HG02623 (cell line): ENCODE measurements around the gene ATP2B3.
"Not testable (repeated sequence)": the region's sequence is repeated elsewhere in the genome, so short reads cannot be mapped to it uniquely, and the experiment has no call there.

Experiments
- ATAC-seq: cut with Tn5 transposase; IDR thresholded peaks from one replicate; pipeline ENCODE4 v1.9.1; 2021; ENCODE audit warnings: moderate library complexity; ENCODE audit not compliant: unreplicated experiment

ATP2B3 gene

DNA sequence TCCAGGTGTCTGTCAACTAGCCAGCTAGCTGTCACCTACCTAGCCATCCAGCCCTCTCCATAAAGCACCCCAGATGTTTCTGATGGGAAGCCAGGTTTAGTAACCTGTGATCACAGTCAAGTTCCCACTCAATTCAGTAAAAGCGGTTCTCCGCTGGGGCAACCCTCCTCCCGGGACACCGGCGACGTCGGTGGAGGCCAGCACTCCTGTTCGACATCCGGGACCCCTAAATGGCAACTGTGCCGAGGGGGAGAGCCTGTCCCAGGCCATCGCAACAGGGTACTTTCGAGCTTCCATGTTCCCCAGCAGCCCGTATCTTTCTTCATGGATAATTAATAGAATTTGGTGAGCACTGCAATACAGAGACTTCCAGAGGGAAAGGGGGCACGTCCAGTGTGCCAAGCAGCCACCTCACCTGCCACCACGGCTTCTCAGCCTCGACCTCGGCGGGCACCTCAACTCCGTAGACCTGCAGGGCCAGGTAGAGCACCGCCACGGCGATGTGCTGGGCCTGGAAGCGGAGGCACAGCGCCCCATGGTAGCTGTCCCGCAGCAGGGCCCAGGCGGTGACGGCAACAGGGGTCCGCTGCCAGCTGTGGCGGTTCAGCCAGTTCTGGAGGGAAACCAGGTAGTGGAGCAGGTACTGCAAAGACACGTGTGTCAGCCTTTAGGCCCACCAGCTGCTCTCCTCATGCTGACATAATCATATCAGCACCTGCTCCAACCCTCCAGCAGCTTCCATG is 74.8 kb downstream of the ATP2B3 start:
- ATAC-seq: no peak

DNA sequence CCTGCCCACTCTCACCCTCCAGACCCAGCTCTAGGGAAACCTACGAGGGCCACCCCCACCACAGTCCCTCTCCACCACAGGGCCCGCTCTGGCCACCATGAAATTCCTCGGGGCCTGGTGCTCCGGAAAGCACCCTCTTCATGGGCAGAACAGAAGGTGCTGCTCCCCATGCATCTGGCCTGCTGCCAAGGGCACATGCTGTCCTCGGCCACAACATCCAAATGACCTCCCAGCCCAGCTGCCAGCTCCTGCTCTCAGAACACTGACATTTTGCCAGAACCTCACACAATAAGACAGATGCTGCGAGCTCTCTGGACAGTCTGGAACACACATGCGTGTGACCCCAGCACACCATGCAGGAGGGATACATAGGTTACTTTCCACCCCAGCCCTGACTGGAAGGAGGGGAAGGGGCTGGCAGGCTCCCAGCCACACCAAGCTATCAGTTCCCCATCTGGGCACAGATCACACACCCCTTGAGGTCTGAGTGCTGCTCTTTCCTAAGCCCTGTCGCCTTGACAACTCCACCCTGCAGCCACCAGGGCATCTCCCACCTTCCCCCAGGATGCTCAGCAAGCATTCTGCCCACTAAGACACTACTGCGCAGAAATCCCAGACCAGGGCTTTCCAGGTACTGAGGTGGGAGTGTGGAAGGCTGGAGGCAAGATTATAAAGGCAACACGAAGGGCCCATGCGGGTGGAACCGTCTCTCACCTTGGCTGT is 75.7 kb downstream of the ATP2B3 start:
- ATAC-seq: no peak

DNA sequence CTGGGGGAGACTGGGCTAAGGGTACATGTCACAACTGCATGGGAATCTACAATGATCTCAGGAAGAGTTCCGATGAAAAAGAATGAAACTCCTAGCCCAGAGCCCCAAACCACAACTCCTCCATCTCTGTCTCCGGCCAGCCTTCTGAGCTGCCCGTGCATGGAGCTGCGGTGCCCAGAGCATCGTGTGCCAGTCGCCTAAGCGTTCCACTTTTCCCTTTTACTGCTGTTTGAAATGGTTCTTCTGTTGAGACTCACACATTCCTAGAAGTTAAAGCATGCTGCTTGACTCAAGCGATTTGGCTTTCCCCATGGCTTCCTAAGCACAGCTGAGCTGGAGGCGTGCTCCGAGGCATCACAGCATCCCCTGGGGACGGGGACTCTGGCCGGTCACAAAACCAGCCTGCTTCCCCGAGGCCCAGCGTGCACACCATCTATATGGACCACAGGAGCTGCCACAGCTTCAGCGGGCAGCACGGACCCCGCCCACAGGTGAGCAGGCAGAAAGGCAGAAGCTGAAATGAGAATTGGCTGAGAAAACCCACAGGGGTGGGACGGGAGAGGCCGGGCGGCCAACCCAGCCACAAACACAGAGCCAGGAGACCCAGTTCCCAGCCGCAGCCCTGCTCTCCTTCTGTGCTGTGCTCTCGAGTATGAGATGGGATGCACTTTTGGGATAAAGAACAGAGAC is 76.5 kb downstream of the ATP2B3 start:
- no peak for ATAC-seq

DNA sequence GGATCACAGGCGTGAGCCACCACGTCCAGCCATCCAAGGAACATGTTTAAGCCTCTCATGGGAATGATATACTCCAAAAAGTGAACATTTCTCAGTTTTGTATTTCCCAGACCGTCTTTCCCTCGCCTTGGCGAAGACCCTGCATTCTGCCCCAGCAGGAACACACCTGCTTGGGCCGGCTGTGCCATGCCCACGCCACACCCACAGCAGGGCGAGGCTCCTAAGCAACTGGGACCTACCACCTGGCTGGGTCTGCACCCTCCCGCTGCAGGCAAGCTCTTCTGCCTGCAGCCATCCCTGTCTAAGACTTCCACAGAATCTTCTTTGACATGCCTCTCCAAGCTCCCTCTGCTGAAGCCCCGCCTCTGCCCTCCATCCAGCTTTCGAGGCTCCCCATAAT is 77.9 kb downstream of the ATP2B3 start:
- no peak for ATAC-seq

DNA sequence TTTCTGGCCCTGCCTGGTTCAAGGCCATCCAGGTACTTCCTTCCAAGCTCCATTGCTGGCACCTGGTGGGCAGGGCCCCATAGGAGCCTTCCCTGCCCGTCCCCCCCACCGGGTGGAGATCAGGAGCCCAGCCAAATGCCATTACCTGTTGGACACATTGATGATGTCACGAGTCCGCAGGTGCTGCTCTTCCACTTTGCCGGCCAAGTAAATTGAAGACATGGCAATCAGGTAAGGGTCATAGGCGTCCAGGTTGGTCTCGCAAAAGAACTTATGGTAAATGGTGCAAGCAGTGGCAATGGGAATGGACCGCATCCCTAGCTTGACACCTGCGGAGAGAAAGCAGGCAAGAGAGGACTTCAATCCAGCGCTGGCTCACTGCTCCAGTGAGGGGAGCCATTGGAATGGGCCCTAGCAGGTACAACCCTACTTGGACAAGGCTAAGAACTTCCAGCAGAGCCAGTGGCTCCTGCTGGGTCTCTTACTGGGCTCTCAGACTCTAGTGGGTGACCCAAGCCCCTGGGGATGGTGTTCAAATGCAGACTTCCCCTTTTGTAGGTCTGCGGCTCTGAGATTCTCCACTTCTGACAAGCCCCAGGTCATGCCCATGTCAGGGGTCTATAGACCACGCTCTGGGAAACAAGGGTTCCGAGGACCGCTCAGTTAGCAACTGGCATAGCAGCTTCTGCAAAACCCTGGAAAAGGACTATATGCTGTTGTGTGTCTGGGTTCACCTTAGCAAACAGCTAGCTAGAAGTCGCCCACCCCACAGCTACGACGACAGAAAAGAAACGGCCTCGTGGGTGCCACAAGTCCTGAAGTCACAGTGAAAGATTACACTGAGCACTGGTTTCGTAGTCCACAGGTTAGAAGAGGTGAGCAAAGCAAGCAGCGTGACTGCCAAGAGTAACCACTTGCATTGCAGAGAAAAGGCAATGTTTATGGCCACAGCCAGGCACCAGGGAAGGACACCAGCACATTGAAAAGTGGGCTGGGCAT is 78.7 kb downstream of the ATP2B3 start:
- no peak for ATAC-seq

DNA sequence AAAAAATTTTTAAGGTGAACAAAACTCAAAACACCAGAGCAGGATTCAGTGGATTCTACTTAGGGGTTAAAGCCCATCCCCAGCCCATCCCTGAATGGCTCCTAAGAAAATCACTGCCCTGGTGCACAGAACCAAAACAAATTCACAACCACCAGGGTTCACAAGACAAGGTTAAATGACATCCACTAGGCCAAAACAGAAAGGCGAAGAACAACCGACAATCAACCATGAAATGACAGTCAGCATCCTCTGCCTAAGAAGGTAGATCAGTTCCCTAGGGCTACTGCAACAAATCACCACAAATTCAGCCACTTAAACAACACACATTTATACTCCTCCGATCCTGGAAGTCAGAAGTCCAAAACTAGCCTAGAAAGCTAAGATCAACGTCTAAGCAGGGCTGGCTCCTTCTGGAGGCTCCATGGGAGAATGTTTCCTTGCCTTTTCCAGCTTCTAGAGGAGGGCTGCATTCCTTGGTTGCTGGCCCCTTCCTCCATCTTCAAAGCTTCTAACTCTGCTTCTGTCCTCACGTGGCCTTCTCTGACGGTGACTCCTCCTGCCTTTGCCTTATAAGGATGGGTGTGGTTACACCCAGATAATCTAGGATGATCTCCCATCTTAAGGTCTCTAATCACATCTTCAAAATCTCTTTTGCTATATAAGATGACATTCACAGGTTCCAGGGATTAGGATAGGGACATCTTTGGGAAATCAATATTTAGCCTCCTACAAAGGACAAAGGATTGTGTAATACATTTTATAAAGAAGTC is 79.7 kb downstream of the ATP2B3 start:
- ATAC-seq: no peak

DNA sequence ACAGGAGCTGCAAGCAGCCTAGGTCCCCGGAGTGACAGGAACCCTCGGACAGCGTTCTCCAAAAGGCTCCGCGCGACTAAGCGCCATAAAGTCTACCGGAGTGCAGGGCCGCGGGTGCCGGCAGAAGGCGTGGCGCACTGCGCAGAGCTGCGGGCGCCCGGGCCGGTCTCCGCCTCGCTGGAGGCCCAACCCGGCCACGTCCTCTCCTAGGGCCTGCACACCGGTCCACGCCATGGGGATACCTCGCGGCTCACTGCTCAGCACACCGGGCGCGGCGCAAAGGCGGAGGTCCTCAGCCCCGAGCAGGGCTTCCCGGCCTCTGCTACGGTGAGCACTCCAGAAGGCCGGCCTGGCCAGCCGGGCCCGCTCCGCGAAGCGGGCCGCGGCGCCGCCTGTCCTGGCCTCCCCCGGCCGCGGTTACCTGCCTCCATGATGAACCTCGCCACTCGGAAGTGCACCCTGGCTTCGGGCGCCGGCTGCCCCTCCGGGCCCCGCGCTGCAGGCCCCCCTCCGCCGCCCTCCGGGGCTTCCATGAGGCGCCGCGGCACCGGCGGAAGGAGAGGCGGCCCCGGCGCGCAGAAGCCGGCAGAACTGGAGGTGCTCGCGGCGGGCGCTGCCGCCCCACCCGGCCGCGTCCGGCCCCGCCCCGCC is 81.2 kb downstream of the ATP2B3 start, which contains the start of gene CCNQ:
TSS of gene CCNQ (minus strand) at position 599 of the 651 bp plus-strand sequence. CDS start at position 533, 66 bp downstream.
- ATAC-seq: peak; percentile 48

DNA sequence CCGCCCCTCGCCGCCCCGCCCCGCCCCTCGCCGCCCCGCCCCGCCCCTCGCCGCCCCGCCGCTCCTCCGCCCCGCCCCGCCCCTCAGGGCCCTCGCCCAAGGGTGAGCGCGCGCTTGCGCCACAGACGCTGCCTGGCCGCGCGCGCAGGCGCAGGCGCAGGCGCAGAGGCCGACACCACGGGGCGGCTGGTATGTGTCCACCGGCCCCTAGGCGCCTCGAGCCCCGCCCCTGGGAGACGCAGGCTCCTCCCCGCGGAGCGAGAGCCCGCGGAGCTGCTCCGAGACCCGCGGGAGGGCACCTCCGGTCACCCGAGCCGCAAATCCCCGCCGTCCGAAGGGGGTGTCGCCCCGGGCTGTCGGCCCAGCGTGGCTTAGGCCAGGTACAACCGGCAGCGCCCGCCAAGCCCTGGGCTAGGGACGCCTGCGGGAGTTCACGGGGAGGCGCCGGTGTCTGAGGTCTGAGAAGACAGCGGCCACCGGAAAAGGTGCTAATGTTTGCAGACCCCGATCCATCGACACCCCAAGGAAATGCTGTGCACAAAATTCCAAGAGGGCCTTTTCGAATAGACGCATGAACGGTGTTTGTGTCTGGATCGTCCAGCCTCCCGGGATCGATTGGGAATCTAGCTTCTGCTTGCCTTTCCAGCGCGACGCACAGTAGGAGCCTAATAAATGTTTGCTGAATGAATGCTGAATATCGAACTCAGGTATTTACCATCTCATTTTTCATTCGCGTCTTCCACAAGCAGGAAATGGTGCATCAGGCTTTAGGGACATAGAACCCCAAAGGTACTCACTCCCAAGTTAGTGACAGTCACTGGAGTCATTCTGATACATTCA is 82.0 kb downstream of the ATP2B3 start:
- ATAC-seq: peak; percentile 78

DNA sequence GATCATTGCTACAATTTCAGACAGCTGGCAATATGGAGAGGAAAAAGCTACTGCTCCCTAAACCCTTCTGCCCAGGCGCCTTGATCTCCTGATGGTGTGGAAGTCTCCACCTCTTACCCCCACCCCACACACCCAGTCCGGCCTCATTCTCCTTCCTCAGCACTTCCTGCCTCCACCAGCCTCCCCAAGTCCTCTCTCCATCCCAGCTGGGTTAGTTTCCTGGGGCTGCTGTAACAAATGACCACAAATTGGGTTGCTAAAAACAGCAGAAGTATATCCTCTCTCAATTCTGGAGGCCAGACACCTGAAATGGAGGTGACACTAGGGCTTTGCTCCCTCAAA is 82.6 kb downstream of the ATP2B3 start:
- no peak for ATAC-seq

DNA sequence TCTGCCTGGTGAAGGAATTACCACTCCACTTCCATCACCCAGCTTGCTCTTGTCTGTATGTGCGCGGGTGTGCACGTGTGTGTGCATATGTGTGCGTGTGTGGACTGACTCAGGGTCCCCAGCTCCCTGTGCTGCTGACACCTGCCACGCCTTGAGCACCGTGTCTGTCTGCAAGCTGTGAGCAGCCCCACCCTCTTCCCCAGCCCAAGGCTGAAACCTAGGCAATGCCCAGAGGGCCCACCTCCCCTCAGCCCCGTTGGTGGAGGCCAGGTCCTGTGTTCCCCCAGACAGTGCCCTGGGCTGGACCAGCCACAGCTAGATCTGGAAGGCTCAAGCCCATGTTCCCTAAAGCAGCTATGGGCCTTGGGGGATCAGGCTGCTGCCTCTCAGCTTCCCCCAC is 83.5 kb downstream of the ATP2B3 start:
- ATAC-seq: no peak

DNA sequence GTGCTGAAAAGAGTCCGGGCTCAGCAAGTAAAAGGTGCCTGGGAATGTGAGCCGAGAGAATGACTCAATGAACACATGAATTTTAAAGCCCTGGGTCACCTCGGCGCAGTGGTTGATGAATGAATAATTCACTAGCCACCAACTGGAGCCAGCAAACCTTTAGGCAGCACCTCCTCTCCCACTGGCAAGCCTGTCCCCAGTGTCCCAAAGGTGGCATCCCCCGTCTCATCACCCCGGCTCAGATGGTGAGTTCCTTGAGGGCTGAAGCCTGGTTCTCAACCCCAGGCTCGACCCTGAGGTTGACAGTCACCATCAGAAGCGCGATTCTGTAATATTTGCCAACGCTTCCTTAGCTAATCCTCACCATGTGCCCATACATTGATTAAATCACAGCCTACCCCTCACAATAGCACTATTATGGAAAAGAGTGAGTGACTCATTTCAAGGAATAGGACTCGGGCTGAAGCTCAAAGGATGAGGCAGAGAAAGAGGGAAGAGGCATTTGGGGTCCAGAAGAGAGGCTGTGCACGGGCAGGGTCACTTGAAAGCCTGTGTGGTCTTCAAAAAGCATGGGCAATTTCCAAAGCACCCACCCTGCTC is 84.2 kb downstream of the ATP2B3 start:
- no peak for ATAC-seq

DNA sequence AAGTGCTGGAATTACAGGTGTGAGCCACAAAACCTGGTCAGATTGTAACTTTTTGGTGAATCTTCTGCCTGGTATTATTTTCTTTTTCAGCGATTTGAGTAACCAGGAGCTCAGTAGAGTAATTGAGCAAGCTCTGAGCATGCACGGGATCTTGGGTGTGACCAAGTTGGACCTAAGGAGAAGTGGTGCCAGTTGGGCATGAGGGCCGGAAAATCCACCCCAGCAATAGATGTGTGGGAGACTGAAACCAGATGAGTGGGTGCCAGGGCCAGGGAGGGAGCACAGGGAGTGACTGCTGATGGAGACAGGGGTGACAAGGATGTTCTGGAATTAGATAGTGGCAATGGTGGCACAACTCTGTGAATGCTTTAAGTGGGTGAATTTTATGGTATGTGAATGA is 85.2 kb downstream of the ATP2B3 start:
- ATAC-seq: no peak

DNA sequence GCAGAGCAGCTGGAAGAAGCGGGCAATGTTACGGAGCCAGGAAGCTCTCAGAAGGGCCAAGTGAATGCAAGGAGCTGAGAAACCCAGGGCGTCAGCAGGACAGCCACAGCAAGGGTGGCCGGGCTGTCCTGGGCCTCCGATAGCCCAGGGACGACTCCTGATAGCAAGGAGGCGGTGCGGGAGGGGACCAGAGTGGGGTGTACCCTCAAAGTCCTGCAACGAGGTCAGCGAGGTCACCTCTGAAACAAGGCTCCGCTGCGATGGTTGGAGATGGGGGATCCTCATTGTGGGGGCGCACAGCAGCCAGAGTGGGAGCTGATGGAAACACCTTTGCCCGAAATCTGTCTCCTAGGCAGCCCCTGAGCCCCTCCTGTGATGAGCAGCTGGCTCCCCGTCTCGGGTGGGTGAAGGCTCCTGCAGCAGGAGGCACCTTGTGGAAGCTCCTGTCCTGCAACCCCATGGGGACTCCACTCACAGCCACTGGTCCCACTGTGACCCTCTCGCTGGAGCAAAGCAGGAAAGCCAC is 85.8 kb downstream of the ATP2B3 start:
- no peak for ATAC-seq

DNA sequence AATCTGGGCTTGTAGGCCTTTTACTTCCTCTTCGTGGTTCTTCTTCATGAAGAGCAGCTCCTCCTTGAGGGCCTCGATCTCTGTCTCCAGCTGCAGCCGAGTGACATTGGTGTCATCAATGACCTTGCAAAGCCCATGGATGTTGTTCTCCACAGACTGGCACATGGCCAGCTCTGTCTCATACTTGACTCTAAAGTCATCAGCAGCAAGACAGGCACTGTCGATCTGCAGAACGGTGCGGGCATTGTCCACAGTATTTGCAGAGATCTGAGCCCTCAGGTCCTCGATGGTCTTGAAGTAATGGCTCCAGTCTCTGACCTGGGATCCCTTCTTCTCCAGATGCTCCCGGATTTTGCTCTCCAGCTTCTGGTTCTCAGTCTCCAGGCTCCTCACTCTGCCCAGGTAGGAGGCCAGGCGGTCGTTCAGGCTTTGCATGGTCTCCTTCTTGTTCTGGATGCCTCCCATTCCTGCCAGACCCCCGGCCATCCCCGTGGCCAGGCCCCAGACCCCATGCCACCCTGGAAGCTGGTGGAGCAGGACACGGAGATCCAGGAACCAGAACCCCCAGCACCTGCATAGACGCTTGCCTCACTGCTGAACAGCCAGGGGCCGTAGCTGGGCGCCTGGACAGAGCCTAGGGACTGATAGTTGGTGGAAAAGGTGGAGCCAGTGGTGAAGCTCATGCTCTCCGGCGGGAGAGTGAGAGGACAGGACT is 87.4 kb downstream of the ATP2B3 start:
- ATAC-seq: not testable (repeated sequence)

DNA sequence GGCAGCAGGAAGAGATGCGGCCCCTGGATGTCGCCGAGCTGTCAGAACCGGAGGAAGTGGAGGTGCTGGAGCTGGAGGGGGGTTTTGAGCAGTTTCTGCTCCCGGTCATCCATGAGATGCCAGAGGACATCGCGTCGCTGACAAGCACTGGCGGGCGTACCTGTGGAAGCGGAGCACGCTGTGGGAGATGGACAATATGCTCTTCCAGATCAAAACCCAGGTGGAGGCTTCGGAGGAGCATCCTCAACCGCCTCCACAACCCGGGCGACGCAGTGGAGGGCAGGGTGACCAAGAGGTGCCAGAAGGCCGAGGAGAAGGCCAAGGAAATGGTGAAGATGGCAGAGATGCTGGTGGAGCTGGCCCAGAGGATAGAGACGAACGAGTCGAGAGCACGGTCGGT is 89.1 kb downstream of the ATP2B3 start:
- no peak for ATAC-seq

DNA sequence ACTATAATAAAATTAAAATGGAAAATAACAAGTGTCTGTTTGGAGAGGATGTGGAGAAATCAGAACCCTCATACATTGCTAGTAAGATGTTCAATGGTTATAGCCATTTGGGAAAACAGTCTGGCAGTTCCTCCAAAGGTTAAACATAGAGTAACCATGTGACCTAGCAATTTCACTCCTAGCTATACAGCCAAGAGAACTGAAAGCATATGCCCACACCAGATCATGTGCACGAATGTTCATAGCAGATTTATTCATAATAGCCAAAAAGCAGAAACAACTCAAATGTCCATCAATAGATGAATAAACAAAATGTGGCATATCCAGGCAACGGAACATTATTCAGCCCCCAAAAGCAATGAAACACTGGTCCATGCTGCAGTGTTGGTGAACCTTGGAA is 90.9 kb downstream of the ATP2B3 start:
- no peak for ATAC-seq

DNA sequence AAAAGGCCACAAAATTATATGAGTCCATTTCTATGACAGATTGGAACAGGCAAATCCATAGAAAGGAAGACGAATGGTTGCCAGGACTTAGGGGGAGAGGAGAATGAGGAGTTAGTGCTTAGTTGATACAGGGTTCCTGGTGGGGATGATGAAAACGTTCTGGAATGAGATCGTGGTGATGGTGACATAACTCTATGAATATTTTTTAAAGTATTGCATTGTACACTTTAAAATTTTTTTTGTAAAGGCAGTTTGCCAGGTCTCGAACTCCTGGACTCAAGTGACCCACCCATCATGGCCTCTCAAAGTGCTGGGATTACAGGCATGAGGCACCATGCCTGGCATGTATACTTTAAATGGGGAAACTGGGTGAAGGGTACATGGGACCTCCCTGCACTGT is 91.4 kb downstream of the ATP2B3 start:
- ATAC-seq: no peak
